ENCODE data around the gene SMYD2. TPM values are rescaled to one million over a fixed set of nuclear protein-coding genes. Genes with fewer than 3 reads are reported as not detected.

The SMYD2 gene
- total RNA-seq, 2 donors from 2014 or later, result 21.8 to 23.0 TPM

- no peak for DNase-seq
- Histone ChIP-seq H3K36me3 (no peaks in the 10 kb centered on the region), H3K27me3 (no peaks in the 10 kb centered on the region), H3K4me3 (no peak overlapping the region), H3K4me1 (no peaks in the 10 kb centered on the region), H3K27ac (no peak overlapping the region), H3K9ac (ENCODE audit: low read depth in 2 of 2, low read length in 2 of 2) (no peak overlapping the region), H3K9me3 (no peaks in the 10 kb centered on the region)
- intact Hi-C loops (cut with DNase I), result loop anchor here (2.0 kb wide), 1 partner anchor 69 kb away; no protein-coding TSS in a partner anchor
- TF ChIP-seq CTCF (IDR thresholded peaks at IDR 0.05), result no peak
These were observed 48.7 kb downstream of the SMYD2 start for GRCh38 chr1:214329470-214330220.

DNA sequence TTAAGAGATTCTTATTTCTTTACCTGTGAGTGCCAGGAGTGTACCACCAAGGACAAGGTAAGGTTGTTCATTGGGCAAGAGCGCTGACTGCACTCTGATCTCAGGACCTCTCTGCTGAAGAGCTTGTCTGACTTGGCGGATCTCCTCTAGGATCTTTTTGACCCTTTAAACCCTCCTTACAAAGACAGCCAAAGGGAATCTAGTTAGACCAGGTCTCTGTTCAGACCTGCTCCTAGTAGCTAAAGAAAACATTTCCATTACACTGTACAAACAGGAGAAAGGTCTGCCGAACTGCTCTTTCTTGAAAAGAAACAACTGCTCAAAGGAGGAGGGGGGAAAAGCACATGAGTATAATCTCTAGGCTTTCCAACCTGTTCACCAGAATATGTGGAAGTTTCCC, 49.3 kb downstream of the SMYD2 start:
- Histone ChIP-seq H3K27me3 (no peaks in the 10 kb centered on the region), H3K9me3 (no peaks in the 10 kb centered on the region), H3K4me3 (no peak overlapping the region), H3K27ac (no peak overlapping the region), H3K9ac (ENCODE audit: low read depth in 2 of 2, low read length in 2 of 2) (no peak overlapping the region), H3K4me1 (no peaks in the 10 kb centered on the region), H3K36me3 (no peaks in the 10 kb centered on the region)
- intact Hi-C loops (cut with DNase I), result no loop called here
- no peak for TF ChIP-seq CTCF (IDR thresholded peaks at IDR 0.05)
- DNase-seq, result no peak

GRCh38 chr1:214330715-214331114, 49.8 kb downstream of the SMYD2 start:
- Histone ChIP-seq H3K9me3 (no peaks in the 10 kb centered on the region), H3K4me1 (no peaks in the 10 kb centered on the region), H3K4me3 (no peak overlapping the region), H3K36me3 (no peaks in the 10 kb centered on the region), H3K27me3 (no peaks in the 10 kb centered on the region), H3K27ac (no peak overlapping the region), H3K9ac (ENCODE audit: low read depth in 2 of 2, low read length in 2 of 2) (no peak overlapping the region)
- no peak for DNase-seq
- intact Hi-C loops (cut with DNase I), result no loop called here
- no peak for TF ChIP-seq CTCF (IDR thresholded peaks at IDR 0.05)

DNA sequence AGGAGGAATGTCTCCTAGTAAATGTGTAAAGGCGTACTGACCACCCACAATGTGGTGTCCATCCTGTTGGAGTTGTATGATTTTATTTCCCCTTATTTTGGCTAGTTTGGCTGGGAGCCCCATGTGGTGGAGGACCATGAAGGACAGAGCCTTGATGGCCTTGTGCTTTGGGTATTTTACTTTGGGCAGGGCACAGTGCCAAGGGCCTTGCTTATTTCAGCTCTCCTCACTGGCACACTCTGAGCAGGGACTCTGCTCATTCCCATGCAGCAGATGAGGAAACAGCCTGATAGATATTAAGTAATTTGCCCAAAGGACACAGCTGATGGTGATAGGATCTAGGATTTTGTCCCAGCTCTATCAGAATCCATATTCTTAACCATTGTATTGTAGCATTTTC, 50.2 kb downstream of the SMYD2 start:
- Histone ChIP-seq H3K9me3 (no peaks in the 10 kb centered on the region), H3K36me3 (no peaks in the 10 kb centered on the region), H3K4me1 (no peaks in the 10 kb centered on the region), H3K4me3 (no peak overlapping the region), H3K27ac (no peak overlapping the region), H3K27me3 (no peaks in the 10 kb centered on the region), H3K9ac (ENCODE audit: low read depth in 2 of 2, low read length in 2 of 2) (no peak overlapping the region)
- intact Hi-C loops (cut with DNase I), result no loop called here
- no peak for TF ChIP-seq CTCF (IDR thresholded peaks at IDR 0.05)
- DNase-seq, result no peak

- Histone ChIP-seq H3K4me1 (no peaks in the 10 kb centered on the region), H3K4me3 (no peak overlapping the region), H3K9me3 (no peaks in the 10 kb centered on the region), H3K9ac (ENCODE audit: low read depth in 2 of 2, low read length in 2 of 2) (no peak overlapping the region), H3K27me3 (no peaks in the 10 kb centered on the region), H3K27ac (no peak overlapping the region), H3K36me3 (no peaks in the 10 kb centered on the region)
- TF ChIP-seq CTCF (IDR thresholded peaks at IDR 0.05), result peak; percentile 75
- peak; percentile 53 for DNase-seq
- intact Hi-C loops (cut with DNase I), result loop anchor here (2.0 kb wide), 1 partner anchor 253 kb away; no protein-coding TSS in a partner anchor
These were observed 51.0 kb downstream of the SMYD2 start for GRCh38 chr1:214331827-214332423.
